ENCODE measurements around the gene RPH3AL. TPM values are rescaled to one million over a fixed set of nuclear protein-coding genes. Genes with fewer than 3 reads are reported as not detected.

The RPH3AL gene
- polyA plus RNA-seq, 3 donors = 0.71 to 1.9 (median 1.5) TPM

- H3K4me3 ChIP-seq (replicated peaks in 1 of 3; ENCODE audit: low read depth in 2 of 3, low read length in 3 of 3) = peak overlapping the region in 2 of 3 experiments; percentile 17 to 69
- H3K27ac Mint-ChIP-seq = peak overlapping the region in 6 of 7 donors; percentile 84 to 90 (median 87)
- intact Hi-C loops (cut with micrococcal nuclease) = no loop called here
- no peaks in the 10 kb centered on the region for H3K36me3 Mint-ChIP-seq
- peak overlapping the region; percentile 32 for H3K9ac ChIP-seq (ENCODE audit: insufficient read depth, low read length, poor library complexity, severe bottlenecking)
- no peaks in the 10 kb centered on the region for H3K79me2 ChIP-seq (ENCODE audit: insufficient read depth, low read length)
- peak overlapping the region; percentile 57 for H3K4me2 ChIP-seq (replicated peaks; ENCODE audit: extremely low read depth, low read length, poor library complexity, severe bottlenecking)
- peak overlapping the region; percentile 76 to 81 for H3K27ac ChIP-seq (ENCODE audit: low read depth in 1 of 2, low read length in 2 of 2)
- peaks cover 3 to 9% (median 8%) of the 10 kb centered on the region in 3 donors for H3K27me3 Mint-ChIP-seq (ENCODE audit: low read depth in 3 of 3)
- peaks cover 23% of the 10 kb centered on the region for H3K4me1 Mint-ChIP-seq
- H3K4me1 ChIP-seq (ENCODE audit: control insufficient read depth in 1 of 2, insufficient read depth in 2 of 2, low read length in 2 of 2) = peaks cover 21 to 25% of the 10 kb centered on the region in 2 donors
- H3K4me3 Mint-ChIP-seq = peak overlapping the region in 1 of 2 donors; percentile 11
- peaks cover 9 to 26% of the 10 kb centered on the region in 2 donors for H3K9me3 ChIP-seq (replicated peaks in 1 of 2; ENCODE audit: control insufficient read depth in 1 of 2, insufficient read depth in 1 of 2, low read length in 2 of 2)
- H4K20me1 ChIP-seq (ENCODE audit: insufficient read depth, low read length) = no peaks in the 10 kb centered on the region
- no peak for TF ChIP-seq CTCF (IDR thresholded peaks at IDR 0.05)
- no peaks in the 10 kb centered on the region for H3K27me3 ChIP-seq (ENCODE audit: control insufficient read depth in 2 of 2, insufficient read depth in 2 of 2, low read length in 2 of 2)
- DNase-seq = peak; percentile 46 to 77 (median 58)
- H3K36me3 ChIP-seq (replicated peaks in 1 of 2; ENCODE audit: control insufficient read depth in 1 of 2, insufficient read depth in 2 of 2, low read length in 2 of 2) = no peaks in the 10 kb centered on the region
- H2AFZ ChIP-seq (ENCODE audit: insufficient read depth, low read depth, low read length, poor library complexity, severe bottlenecking) = peak overlapping the region; percentile 38
- WGBS (ENCODE audit: insufficient coverage) = 76% methylated on average over 2 of the region's 11 CpGs
- H3K9me3 Mint-ChIP-seq = peaks cover 12 to 33% (median 23%) of the 10 kb centered on the region in 7 donors
These were observed 119.1 kb downstream of the RPH3AL start for GRCh38 chr17:233473-233941.

DNA sequence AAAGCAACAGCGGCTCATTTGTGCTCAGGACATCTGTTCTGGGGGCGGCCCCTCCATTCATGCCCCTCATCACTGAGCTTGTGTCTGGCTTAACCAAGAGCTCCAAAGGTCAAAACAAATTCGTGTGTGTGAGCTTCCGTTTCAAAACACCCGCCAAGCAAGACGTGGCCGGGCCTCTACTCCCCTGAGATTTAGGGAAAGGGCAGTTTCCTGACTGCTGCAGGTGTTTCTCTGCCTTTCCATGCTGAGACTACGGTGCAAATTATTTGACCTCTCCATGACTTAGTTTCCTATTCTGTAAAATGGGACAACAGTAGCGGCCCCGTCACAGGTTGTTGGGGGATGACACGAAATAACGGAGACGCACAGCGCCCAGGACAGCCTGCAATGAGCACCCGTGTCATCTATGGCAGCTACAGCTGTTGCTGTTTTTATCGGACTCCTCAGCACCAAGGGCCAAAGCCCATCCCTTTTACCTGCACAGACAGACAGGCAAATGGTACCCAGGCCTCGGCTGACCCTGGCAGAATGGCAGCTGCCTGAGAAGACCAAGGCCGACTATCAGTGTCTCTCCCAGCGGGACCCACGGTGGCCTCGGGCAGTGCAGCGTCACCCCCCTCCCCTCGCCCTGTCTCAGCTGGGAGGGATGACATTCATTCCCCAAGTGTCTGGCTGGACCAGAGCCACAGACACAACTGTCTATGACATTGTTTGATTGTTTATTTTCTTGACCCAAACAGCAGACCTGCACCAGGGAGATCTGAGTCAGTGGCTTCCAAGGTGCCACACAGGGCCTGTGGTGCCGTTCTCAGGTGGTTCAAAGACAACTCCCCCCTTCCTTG, 120.4 kb downstream of the RPH3AL start:
- H3K27ac Mint-ChIP-seq = peak overlapping the region in 6 of 7 donors; percentile 14 to 89 (median 66)
- peaks cover 12 to 33% (median 23%) of the 10 kb centered on the region in 7 donors for H3K9me3 Mint-ChIP-seq
- Histone ChIP-seq H3K4me1 (ENCODE audit: control insufficient read depth in 1 of 2, insufficient read depth in 2 of 2, low read length in 2 of 2) (peaks cover 21 to 25% of the 10 kb centered on the region in 2 donors), H3K4me2 (replicated peaks; ENCODE audit: extremely low read depth, low read length, poor library complexity, severe bottlenecking) (no peak overlapping the region), H4K20me1 (ENCODE audit: insufficient read depth, low read length) (no peaks in the 10 kb centered on the region), H3K79me2 (ENCODE audit: insufficient read depth, low read length) (no peaks in the 10 kb centered on the region), H3K9me3 (replicated peaks in 1 of 2; ENCODE audit: control insufficient read depth in 1 of 2, insufficient read depth in 1 of 2, low read length in 2 of 2) (peaks cover 9 to 26% of the 10 kb centered on the region in 2 donors), H3K27me3 (ENCODE audit: control insufficient read depth in 2 of 2, insufficient read depth in 2 of 2, low read length in 2 of 2) (no peaks in the 10 kb centered on the region), H3K9ac (ENCODE audit: insufficient read depth, low read length, poor library complexity, severe bottlenecking) (no peak overlapping the region), H3K4me3 (replicated peaks in 1 of 3; ENCODE audit: low read depth in 2 of 3, low read length in 3 of 3) (no peak overlapping the region), H2AFZ (ENCODE audit: insufficient read depth, low read depth, low read length, poor library complexity, severe bottlenecking) (no peak overlapping the region), H3K27ac (ENCODE audit: low read depth in 1 of 2, low read length in 2 of 2) (peak overlapping the region; percentile 76 to 81), H3K36me3 (replicated peaks in 1 of 2; ENCODE audit: control insufficient read depth in 1 of 2, insufficient read depth in 2 of 2, low read length in 2 of 2) (no peaks in the 10 kb centered on the region)
- TF ChIP-seq CTCF (IDR thresholded peaks at IDR 0.05) = no peak
- H3K36me3 Mint-ChIP-seq = no peaks in the 10 kb centered on the region
- WGBS (ENCODE audit: insufficient coverage) = 95% methylated on average over 22 of the region's 24 CpGs
- no peak for DNase-seq
- no peak overlapping the region for H3K4me3 Mint-ChIP-seq
- peaks cover 23% of the 10 kb centered on the region for H3K4me1 Mint-ChIP-seq
- intact Hi-C loops (cut with micrococcal nuclease) = no loop called here
- H3K27me3 Mint-ChIP-seq (ENCODE audit: low read depth in 3 of 3) = peaks cover 4 to 9% (median 8%) of the 10 kb centered on the region in 3 donors
